ENCODE results near the gene SLC35A1.

GRCh38 chr6:87484491-87484890, 11.7 kb downstream of the SLC35A1 start:
- TF ChIP-seq CTCF (IDR thresholded peaks at IDR 0.05) (no peak), POLR2AphosphoS5 (IDR thresholded peaks at IDR 0.05) (no peak)

Measured in transverse colon (tissue), 4 donors.